Kasumi-1 (cell line): ENCODE results near the gene TBC1D1.
"Not testable (repeated sequence)": the region's sequence is repeated elsewhere in the genome, so short reads cannot be mapped to it uniquely, and the experiment has no call there.

Experiments
- DNase-seq, 2 experiments: peaks; one replicate each; lab custom pipeline; 2025; lab: John Stamatoyannopoulos, UW

TBC1D1 gene

DNA sequence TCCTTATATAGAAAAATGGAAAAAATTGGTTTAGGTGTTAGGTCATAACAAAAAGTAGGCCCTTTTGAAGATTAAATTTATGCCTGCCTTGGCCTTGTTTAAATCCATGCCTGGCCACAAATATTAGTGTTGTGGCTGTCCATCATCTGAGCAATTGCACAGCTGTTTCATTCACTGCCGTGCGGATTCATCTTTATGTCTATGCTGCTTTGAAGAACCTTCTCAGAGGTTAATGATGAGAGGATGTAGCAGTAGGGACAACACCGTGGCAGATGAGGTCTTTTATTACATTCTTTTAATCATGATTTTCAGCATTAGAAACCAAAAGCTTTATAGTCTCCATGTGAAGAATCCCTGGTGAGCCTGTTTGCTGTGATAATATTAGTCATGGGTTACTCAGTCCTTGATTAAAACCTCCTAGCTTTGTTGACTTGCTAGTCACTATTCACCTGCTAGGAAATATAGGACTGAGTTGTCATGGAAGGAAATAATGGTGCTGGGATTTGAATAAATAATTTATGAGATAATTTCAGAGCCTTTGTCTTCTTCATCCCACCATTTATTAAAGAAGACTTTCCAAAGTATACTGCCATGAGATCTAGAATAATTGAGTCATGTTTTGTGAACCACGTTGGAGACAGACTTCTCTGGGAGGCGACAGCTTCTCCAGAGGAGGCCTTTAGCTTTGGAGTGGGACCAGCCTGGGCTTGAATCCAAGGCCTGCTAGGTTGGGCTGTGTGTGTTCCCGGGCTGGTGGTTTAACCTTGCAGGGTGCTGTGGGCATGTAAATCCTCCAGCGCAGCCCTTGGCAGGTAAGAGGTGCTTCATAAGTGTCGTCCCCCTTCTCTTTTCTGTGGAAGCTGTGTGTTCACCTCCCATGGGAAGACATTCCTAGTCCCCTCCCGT, 122.8 kb downstream of the TBC1D1 start:
- no peak for DNase-seq

DNA sequence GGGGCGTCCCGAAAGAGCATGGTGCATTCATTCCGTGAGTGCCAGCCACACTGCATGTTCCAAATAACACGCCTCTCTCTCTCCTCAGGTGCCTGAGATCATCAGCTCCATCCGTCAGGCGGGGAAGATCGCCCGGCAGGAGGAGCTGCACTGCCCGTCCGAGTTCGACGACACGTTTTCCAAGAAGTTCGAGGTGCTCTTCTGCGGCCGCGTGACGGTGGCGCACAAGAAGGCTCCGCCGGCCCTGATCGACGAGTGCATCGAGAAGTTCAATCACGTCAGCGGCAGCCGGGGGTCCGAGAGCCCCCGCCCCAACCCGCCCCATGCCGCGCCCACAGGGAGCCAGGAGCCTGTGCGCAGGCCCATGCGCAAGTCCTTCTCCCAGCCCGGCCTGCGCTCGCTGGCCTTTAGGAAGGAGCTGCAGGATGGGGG, 123.6 kb downstream of the TBC1D1 start:
- no peak for DNase-seq

GRCh38 chr4:38015886-38016515, 125.1 kb downstream of the TBC1D1 start:
- DNase-seq = no peak

DNA sequence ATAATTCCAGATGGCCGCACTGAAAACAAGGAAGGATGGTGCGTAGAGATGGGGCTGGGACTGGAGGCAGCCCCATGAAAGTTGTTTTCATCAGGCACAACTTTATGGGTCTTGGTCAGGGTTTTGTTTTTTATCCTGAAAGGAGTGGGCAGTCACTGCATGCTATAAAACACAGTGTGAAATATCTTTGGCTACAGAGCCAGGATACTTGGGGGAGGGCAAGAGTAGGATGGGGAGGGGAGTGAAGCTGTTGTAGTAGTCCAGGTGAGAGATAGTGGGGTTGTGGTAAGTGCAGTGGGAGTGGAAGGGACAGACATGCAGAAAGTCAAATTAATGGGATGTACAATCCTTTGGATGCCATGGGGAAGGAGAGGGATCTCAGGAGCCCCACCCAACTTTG, 125.8 kb downstream of the TBC1D1 start:
- DNase-seq = no peak

DNA sequence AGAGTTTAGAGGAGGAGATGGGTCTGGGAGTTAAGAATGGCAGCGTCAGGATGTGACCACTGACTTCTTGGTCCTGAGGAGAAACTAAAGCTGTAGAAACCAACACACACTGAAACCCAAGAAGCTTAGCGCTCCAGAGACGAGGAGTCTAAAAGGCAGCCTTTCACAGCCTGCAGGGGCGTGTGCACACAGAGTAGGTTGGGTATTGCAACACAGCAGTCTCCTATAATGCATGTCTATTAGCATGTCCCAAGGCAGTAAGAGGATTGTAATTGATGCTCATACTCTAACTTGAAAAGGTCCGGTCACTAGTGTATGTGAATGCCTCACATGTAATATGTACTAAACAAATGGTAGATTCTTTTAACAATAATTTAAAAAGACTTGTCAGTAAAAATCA, 126.7 kb downstream of the TBC1D1 start:
- no peak for DNase-seq

GRCh38 chr4:38020386-38020785, 129.5 kb downstream of the TBC1D1 start:
- no peak for DNase-seq

GRCh38 chr4:38020961-38021360, 130.1 kb downstream of the TBC1D1 start:
- DNase-seq = not testable (repeated sequence)

GRCh38 chr4:38021751-38022150, 130.9 kb downstream of the TBC1D1 start:
- DNase-seq = no peak

- DNase-seq = no peak
Observed at GRCh38 chr4:38023347-38024205, 132.7 kb downstream of the TBC1D1 start.

DNA sequence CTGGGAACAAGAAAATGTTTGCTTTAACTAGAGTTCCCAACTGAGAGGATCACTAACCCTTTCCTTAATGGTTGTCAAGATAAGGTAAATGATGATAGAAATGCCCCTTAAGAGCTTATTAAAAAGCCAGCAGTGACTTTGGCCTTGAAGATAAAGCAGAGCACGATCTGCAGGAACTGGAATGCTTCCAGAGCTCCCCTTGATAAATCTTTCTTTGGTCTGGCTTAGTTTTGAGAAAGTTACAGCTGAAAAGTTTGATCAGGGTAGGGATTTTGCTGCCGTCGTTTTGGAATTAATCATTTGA, 133.3 kb downstream of the TBC1D1 start:
- no peak for DNase-seq

DNA sequence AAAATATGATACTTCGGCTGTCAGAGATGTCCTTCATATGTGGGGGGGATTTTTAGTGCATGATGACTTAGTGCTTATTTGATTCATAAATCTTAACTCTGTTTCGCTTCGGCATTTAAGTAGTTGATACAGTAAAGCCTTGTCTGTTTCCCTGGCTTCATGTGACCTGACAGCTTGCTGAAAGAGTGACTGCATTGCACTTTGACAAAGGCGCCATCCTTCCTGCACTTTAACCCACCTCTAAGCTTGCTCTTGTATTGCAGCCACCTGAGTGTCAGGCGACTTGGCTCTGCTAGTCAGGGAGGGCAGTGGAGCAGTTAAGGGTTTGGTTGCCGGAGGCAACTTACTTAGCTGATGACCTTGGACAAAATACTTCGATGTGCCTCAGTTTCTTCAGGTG, 134.8 kb downstream of the TBC1D1 start:
- DNase-seq = no peak

DNA sequence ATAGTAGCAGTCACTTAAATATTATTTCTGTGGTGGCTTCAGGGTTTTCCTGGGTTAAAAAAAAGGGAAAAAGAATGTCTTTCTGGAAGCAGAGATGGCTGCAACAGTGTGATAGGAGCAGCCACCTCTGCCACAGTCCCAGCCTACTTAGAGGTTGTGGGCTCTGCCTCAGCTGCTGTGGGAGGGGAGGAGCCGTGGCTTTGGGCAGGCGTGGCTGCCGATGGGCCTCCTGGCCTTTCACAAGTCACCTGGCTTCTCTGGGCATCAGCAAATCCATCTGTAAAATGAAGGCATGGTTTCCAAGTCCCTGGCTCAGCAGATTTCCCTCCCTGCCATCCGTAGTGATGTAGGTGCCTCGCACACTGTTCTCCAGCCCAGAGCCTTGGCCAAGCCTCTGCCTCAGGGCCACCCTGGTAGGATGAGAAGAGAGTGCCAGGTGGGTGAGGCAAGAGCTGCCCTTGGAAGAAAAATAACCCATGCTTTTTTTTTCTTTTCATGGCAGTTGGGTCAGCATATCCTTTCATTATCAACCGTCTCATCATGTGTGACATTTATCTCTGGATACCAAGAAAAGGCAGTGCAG, 135.4 kb downstream of the TBC1D1 start:
- DNase-seq = no peak

GRCh38 chr4:38030023-38030422, 139.1 kb downstream of the TBC1D1 start:
- peak; percentile 38 to 44 for DNase-seq

DNA sequence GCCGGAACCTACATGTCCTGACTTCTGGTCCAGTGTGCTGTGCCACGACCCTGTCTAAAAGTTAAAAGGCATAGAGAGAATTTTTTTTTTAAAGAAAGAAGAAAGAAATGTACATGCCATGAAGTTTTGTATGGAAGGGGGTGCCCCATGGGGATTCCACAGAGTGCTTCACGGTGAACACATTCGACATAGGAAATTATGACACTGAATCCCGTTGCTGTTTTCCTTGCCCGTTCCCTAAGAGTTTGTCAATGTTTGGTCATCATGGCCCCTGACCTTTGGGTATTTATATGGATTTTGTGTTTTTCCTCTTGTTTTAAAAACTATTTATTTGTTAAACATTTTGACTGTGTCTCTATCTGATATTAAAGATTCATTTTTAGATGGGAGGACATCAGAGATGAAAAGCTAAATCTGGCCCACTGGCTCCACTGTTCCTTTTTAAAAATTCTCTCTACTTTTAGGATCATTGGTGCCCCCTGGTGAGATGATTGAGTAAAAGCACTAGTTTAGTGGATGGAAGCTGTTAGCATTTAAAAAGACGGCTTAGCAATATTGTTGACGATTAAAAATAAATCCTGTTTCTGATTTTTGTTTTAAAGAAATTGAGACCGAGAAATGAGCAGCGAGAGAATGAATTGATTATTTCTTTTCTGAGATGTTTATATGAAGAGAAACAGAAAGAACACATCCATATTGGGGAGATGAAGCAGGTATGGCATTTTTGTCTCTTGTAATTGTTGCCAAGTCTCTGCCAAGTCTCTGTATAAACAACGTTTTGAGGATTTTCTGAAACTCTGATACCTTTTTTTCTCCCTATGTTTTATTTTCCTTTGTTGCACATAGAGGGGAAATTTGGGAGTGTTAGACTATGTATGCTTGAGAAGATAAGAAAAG, 144.3 kb downstream of the TBC1D1 start:
- peak; percentile 72 to 87 for DNase-seq

DNA sequence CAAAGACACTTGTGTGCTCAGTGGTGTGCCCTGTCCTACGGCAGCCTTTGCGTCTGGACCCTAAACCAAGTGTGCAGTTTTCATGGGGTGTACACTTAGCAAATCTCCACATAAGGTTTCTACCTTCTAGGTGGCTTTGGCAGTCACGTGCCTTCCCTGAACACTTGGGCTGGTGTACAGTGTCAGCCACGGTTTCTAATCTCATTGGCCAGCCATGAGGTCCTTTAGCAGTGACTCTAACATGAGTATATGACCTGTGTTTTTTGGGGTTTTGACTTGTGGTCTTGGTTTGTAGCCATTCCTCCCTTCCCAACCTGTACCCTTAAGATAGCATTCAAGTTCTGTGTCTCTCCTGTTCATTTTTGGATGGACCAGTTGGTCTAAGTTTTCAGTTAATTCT, 145.7 kb downstream of the TBC1D1 start:
- no peak for DNase-seq

- no peak for DNase-seq
Observed at GRCh38 chr4:38037612-38038011, 146.7 kb downstream of the TBC1D1 start.

- DNase-seq = no peak
Observed at GRCh38 chr4:38040619-38041018, 149.7 kb downstream of the TBC1D1 start.

- no peak for DNase-seq
Observed at GRCh38 chr4:38044060-38044459, 153.2 kb downstream of the TBC1D1 start.

- no peak for DNase-seq
Observed at GRCh38 chr4:38045289-38045988, 154.6 kb downstream of the TBC1D1 start.

DNA sequence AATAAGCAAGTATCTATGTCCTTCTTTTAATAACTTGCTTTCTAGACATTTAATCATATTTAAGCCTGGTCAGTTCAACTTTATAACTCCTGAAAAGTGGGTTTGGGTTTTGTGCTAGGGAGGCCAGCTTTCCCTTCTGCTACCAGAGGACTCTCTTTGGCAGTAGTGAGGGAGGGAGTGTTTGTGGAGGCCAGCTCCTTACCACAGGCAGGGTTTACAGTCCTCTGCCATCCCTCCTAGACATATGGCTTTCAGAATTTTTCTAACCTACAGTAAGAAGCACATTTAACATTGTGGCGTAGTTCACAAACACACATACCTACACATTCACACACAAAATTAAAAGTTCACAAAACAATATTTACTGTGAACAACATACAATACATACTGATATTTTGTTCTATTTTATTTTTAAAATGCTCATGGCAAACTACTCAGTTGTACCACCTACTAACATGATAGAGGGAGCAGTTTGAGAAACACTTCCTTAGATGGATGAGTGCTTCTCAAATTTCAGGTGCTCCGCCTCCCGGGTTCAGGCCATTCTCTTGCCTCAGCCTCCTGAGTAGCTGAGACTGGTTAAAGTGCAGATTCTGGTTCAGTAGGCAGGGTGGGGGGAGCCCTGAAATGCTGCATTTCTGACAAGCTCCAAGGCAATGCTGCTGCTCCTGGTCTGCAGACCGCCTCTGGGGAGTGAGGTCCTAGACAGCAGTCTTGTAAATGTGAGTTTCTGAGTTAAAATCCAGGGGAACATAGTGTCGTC, 156.0 kb downstream of the TBC1D1 start:
- DNase-seq = peak; percentile 58 to 63
